GM23338 (cell line): ENCODE data around the gene MAP2K7. TPM values are rescaled to one million over a fixed set of nuclear protein-coding genes. Genes with fewer than 3 reads are reported as not detected.

ENCODE experiments used
- ATAC-seq: fragments of 200-7000 bp; cut with Tn5 transposase; 3 replicates; pipeline ENCODE4 v1.9.1; 2020
- DNase-seq: peaks from one replicate; pipeline ENCODE4 v3.0.0-alpha.2; 2015; ENCODE audit warnings: low spot score
- H2AFZ ChIP-seq: fragments of 200-600 bp; sonication (generic); 2 replicates; pipeline ENCODE4 v1.8.0; 2016; ENCODE audit warnings: antibody characterized with exemption, mild to moderate bottlenecking, moderate library complexity
- H3F3A ChIP-seq: fragments of 200-600 bp; sonication (generic); replicated peaks from 2 replicates; pipeline ENCODE4 v1.8.0; 2017; ENCODE audit warnings: antibody characterized with exemption, mixed run types, low read depth
- H3K27ac ChIP-seq: fragments of 200-600 bp; sonication (generic); 2 replicates; pipeline ENCODE4 v1.6.1; 2016; ENCODE audit warnings: low read depth
- H3K27me3 ChIP-seq: fragments of 200-600 bp; sonication (generic); 2 replicates; pipeline ENCODE4 v1.8.0; 2016; ENCODE audit warnings: mild to moderate bottlenecking, mixed run types, moderate library complexity; ENCODE audit not compliant: insufficient read depth
- H3K36me3 ChIP-seq: fragments of 200-600 bp; sonication (generic); 2 replicates; pipeline ENCODE4 v1.8.0; 2016; ENCODE audit warnings: mild to moderate bottlenecking; ENCODE audit not compliant: insufficient read depth
- H3K4me1 ChIP-seq: fragments of 200-600 bp; sonication (generic); 2 replicates; pipeline ENCODE4 v1.8.0; 2016; ENCODE audit warnings: mild to moderate bottlenecking, moderate library complexity; ENCODE audit not compliant: insufficient read depth
- H3K4me2 ChIP-seq: fragments of 200-600 bp; sonication (generic); 2 replicates; pipeline ENCODE4 v1.7.1; 2017; ENCODE audit warnings: mixed run types
- H3K4me3 ChIP-seq: fragments of 200-600 bp; sonication (generic); 2 replicates; pipeline ENCODE4 v1.6.1; 2016; ENCODE audit warnings: mixed run types
- H3K79me2 ChIP-seq: fragments of 200-600 bp; sonication (generic); replicated peaks from 2 replicates; pipeline ENCODE4 v1.8.0; 2017; ENCODE audit warnings: mild to moderate bottlenecking; ENCODE audit not compliant: insufficient read depth
- H3K9me2 ChIP-seq: fragments of 200-600 bp; sonication (generic); 2 replicates; pipeline ENCODE4 v1.8.0; 2017; ENCODE audit not compliant: insufficient read depth
- H4K20me1 ChIP-seq: fragments of 200-600 bp; sonication (generic); replicated peaks from 2 replicates; pipeline ENCODE4 v1.8.0; 2017; ENCODE audit warnings: mild to moderate bottlenecking; ENCODE audit not compliant: insufficient read depth
- H3K27ac Mint-ChIP-seq: 2 replicates; pipeline ENCODE4 v1.8.0; 2020; ENCODE audit warnings: inconsistent platforms, mild to moderate bottlenecking, moderate library complexity, mixed read lengths
- H3K27me3 Mint-ChIP-seq: 3 replicates; pipeline ENCODE4 v1.8.0; 2022; ENCODE audit warnings: low read depth, mild to moderate bottlenecking, moderate library complexity, mixed read lengths, inconsistent platforms; ENCODE audit not compliant: insufficient read depth, poor library complexity
- H3K36me3 Mint-ChIP-seq: 3 replicates; pipeline ENCODE4 v1.8.0; 2021; ENCODE audit warnings: low read depth, mild to moderate bottlenecking, inconsistent platforms, moderate library complexity, mixed read lengths
- H3K4me1 Mint-ChIP-seq: 3 replicates; pipeline ENCODE4 v1.8.0; 2020; ENCODE audit warnings: mild to moderate bottlenecking, inconsistent platforms, mixed read lengths
- H3K4me3 Mint-ChIP-seq: 3 replicates; pipeline ENCODE4 v1.8.0; 2021; ENCODE audit warnings: moderate library complexity, mild to moderate bottlenecking, inconsistent platforms, mixed read lengths
- H3K9me3 Mint-ChIP-seq: 3 replicates; pipeline ENCODE4 v1.8.0; 2020; ENCODE audit warnings: moderate library complexity, mild to moderate bottlenecking, inconsistent platforms, mixed read lengths
- CREB1 ChIP-seq: fragments of 250-450 bp; sonication (Bioruptor Pico); IDR thresholded peaks from 2 replicates; pipeline ENCODE4 v1.5.0; 2020; ENCODE audit warnings: low read depth, mild to moderate bottlenecking, moderate library complexity
- EZH2phosphoT487 ChIP-seq: fragments of 200-600 bp; sonication (generic); IDR thresholded peaks from one replicate; pipeline ENCODE4 v1.8.1; 2018; ENCODE audit warnings: antibody characterized with exemption; ENCODE audit not compliant: unreplicated experiment
- POLR2AphosphoS5 ChIP-seq: IDR thresholded peaks from 2 replicates; pipeline ENCODE4 v1.6.1; 2016; ENCODE audit warnings: antibody characterized with exemption, low read depth
- REST ChIP-seq: IDR thresholded peaks from one replicate; pipeline ENCODE4 v1.6.1; 2018; ENCODE audit warnings: antibody characterized with exemption; ENCODE audit not compliant: unreplicated experiment
- ZNF114 ChIP-seq: fragments of 250-450 bp; sonication (Bioruptor Pico); IDR thresholded peaks from 2 replicates; pipeline ENCODE4 v1.5.0; 2020; ENCODE audit warnings: mild to moderate bottlenecking, moderate library complexity
- ZNF331 ChIP-seq: fragments of 250-450 bp; sonication (Bioruptor Pico); IDR thresholded peaks from 2 replicates; pipeline ENCODE4 v1.5.0; 2020; ENCODE audit warnings: low read depth, mild to moderate bottlenecking, moderate library complexity
- polyA plus RNA-seq: library from polyadenylated mRNA; unstranded; fragments of >200 nt; fragmentation: Nextera tagmentation; extraction: Ambion mirVana; gene quantifications from 2 replicates; pipeline ENCODE4 v1.2.1, GENCODE V29; 2016
- total RNA-seq: library from RNA; depleted of rRNA; stranded (reverse); fragments of >200 nt; shearing (Covaris generic); gene quantifications from 2 replicates; pipeline ENCODE4 v1.2.3, GENCODE V29; 2014

The MAP2K7 gene
- total and polyA plus RNA-seq, 2 experiments from 2014 or later, result 11.3 to 22.6 TPM

DNA sequence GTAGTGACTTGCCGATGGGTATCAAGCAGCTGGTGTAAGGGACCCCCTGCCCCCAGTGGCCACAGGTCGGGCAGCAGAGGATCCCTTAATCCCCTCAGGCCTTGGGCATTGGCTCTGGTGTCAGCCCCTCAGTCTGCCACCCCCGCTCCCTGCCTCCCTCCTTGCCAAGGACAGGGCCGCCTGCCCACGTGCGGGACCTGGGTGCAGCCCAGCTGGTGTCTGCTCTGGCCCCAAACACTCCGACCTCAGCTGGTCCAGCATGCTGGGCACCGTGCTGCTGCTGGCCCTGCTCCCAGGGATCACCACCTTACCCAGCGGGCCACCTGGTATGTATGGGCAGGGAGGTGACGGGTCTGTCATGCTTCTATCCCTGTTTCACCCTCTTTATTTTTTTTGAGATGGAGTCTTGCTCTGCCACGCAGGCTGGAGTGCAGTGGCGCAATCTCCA is 10.9 kb downstream of the MAP2K7 start, which contains the start of gene TGFBR3L (continued):
- TF ChIP-seq REST (no peak), CREB1 (CRISPR knock-in tag) (no peak), ZNF331 (CRISPR knock-in tag) (no peak), EZH2phosphoT487 (no peak), ZNF114 (no peak)

GRCh38 chr19:7915250-7916102 is 11.8 kb downstream of the MAP2K7 start:
- peaks cover 16% of the 10 kb centered on the region for H3K36me3 Mint-ChIP-seq
- H3K9me3 Mint-ChIP-seq, result peaks cover 2% of the 10 kb centered on the region; the same call in 1 of the 3 replicates
- H3K27me3 Mint-ChIP-seq, result peaks cover 52% of the 10 kb centered on the region
- H3K27ac Mint-ChIP-seq, result no peak overlapping the region
- peaks cover 12% of the 10 kb centered on the region for H3K4me1 Mint-ChIP-seq
- Histone ChIP-seq H3K4me3 (peak overlapping the region; percentile 64), H3K79me2 (no peaks in the 10 kb centered on the region), H4K20me1 (peaks cover 5% of the 10 kb centered on the region; the same call in 1 of the 2 replicates), H2AFZ (peak overlapping the region; percentile 88), H3F3A (peaks cover 16% of the 10 kb centered on the region; the same call in 1 of the 2 replicates), H3K27ac (no peak overlapping the region), H3K27me3 (peaks cover 57% of the 10 kb centered on the region), H3K4me1 (no peaks in the 10 kb centered on the region; the same call in 1 of the 2 replicates), H3K9me2 (no peaks in the 10 kb centered on the region), H3K36me3 (no peaks in the 10 kb centered on the region), H3K4me2 (peak overlapping the region; percentile 91)
- H3K4me3 Mint-ChIP-seq, result peak overlapping the region; percentile 58
- ATAC-seq, result no peak
- TF ChIP-seq POLR2AphosphoS5 (0 out of 2 replicates have a peak, but pooled peaks have one; percentile 3), REST (no peak)
- no peak for DNase-seq
